ENCODE data around the gene CYP1B1. TPM values are rescaled to one million over a fixed set of nuclear protein-coding genes. Genes with fewer than 3 reads are reported as not detected.
"Not testable (repeated sequence)": the region's sequence is repeated elsewhere in the genome, so short reads cannot be mapped to it uniquely, and the experiment has no call there.

CYP1B1 gene
- total RNA-seq, 4 donors from 2014 or later = 12.4 to 33.4 (median 20.6) TPM

DNA sequence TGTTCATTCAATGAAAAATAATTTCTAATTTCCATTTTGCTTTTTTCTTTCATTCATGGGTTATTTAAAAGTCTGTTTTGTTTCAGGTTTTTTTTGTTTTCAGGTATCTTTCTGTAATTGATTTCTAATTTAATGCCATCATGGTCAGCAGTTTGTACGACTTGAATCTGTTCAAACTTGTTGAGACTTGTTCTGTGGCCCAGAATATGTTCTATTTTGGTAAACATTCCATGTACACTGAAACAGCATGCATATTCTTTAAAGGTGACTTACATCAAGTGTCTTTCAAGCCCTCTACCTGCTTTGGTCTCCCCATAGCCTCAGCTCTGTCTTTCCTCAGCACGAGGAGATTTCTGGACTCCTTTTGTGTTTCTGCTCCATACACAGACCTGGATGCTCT is 49.1 kb downstream of the CYP1B1 start:
- DNase-seq (ENCODE audit: low spot score in 2 of 2) = no peak
- 52 to 57% methylated on average over 2 of the region's 2 CpGs for WGBS, 2 donors
- intact Hi-C loops (cut with DNase I; ENCODE audit: low total_unique reads) = no loop called here
- no peak overlapping the region for H3K4me3 ChIP-seq (ENCODE audit: low read depth, poor library complexity, severe bottlenecking)
- TF ChIP-seq POLR2A (IDR thresholded peaks at IDR 0.05) = no peak
- TF ChIP-seq, protein P1, sequence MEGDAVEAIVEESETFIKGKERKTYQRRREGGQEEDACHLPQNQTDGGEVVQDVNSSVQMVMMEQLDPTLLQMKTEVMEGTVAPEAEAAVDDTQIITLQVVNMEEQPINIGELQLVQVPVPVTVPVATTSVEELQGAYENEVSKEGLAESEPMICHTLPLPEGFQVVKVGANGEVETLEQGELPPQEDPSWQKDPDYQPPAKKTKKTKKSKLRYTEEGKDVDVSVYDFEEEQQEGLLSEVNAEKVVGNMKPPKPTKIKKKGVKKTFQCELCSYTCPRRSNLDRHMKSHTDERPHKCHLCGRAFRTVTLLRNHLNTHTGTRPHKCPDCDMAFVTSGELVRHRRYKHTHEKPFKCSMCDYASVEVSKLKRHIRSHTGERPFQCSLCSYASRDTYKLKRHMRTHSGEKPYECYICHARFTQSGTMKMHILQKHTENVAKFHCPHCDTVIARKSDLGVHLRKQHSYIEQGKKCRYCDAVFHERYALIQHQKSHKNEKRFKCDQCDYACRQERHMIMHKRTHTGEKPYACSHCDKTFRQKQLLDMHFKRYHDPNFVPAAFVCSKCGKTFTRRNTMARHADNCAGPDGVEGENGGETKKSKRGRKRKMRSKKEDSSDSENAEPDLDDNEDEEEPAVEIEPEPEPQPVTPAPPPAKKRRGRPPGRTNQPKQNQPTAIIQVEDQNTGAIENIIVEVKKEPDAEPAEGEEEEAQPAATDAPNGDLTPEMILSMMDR (IDR thresholded peaks at IDR 0.05) = no peak

DNA sequence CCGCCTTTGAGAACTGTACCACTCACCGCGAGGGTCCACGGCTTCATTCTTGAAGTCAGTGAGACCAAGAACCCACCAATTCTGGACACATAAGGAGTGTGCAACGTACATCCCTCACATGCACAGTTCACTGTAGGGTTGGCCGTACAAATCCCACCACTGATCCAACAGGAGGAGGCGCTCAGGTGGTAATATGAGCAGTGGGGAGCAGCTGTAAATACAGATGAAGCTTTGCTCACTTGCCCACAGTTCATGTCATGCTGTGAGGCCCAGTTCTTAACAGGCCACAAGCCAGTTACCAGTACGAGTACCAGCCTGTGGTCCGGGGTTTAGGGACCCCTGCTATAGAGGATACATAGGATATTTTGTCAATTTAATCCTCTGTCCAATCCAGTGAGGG is 54.4 kb downstream of the CYP1B1 start:
- TF ChIP-seq POLR2A (IDR thresholded peaks at IDR 0.05) = no peak
- TF ChIP-seq, protein P1 (IDR thresholded peaks at IDR 0.05) = no peak
- no peak overlapping the region for H3K4me3 ChIP-seq (ENCODE audit: low read depth, poor library complexity, severe bottlenecking)
- intact Hi-C loops (cut with DNase I; ENCODE audit: low total_unique reads) = no loop called here
- no peak for DNase-seq (ENCODE audit: low spot score in 2 of 2)
- WGBS, 2 donors = 87 to 97% methylated on average over 9 of the region's 9 CpGs

DNA sequence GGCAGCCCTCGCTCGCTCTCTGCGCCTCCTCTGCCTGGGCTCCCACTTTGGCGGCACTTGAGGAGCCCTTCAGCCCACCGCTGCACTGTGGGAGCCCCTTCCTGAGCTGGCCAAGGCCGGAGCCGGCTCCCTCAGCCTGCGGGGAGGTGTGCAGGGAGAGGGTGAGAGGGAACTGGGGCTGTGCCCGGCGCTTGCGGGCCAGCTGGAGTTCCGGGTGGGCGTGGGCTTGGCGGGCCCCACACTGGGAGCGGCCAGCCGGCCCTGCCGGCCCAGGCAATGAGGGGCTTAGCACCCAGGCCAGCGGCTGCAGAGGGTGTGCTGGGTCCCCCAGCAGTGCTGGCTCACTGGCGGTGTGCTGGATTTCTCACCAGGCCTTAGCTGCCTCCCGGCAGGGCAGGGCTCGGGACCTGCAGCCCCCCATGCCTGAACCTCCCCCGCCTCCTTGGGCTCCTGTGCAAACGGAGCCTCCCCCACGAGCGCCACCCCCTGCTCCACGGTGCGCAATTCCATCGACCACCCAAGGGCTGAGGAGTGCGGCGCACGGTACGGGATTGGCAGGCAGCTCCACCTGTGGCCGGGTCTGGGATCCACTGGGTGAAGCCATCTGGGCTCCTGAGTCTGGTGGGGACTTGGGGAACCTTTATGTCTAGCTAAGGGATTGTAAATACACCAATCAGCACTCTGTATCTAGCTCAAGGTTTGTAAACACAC is 55.4 kb downstream of the CYP1B1 start:
- DNase-seq (ENCODE audit: low spot score in 2 of 2); H3K4me3 ChIP-seq (ENCODE audit: low read depth, poor library complexity, severe bottlenecking); intact Hi-C loops (cut with DNase I; ENCODE audit: low total_unique reads): not testable (repeated sequence)
- WGBS, 2 donors = 96 to 98% methylated on average over 8 to 31 of the region's 33 CpGs

- 83 to 90% methylated on average over 7 of the region's 7 CpGs for WGBS, 2 donors
- no peak overlapping the region for H3K4me3 ChIP-seq (ENCODE audit: low read depth, poor library complexity, severe bottlenecking)
- intact Hi-C loops (cut with DNase I; ENCODE audit: low total_unique reads) = no loop called here
- TF ChIP-seq, protein P1 (IDR thresholded peaks at IDR 0.05) = no peak
- TF ChIP-seq POLR2A (IDR thresholded peaks at IDR 0.05) = no peak
- no peak for DNase-seq (ENCODE audit: low spot score in 2 of 2)
These were observed 58.1 kb downstream of the CYP1B1 start for GRCh38 chr2:38017836-38018235.

Other genes starting within 250 kb of the CYP1B1 start
- 10 to 100 TPM in 1 of 4 donors, 1 to 10 TPM in 3; 3.7 to 10.5 (median 4.2) TPM for gene RMDN2, start 150.9 kb downstream of the CYP1B1 start, total RNA-seq

All from lower leg skin (tissue), 4 donors.